Stimulated activated CD4-positive, alpha-beta T cell treated with anti-CD3 and anti-CD28 coated beads, TNF-alpha, amount 100 ng/mL, for 1 hour (primary cell): ENCODE data around the gene COX18.
A peak's percentile ranks its signal among the peaks of the same experiment; 100 is the strongest.

Experiments used
- DNase-seq, 3 donors: peaks; one replicate each; pipeline ENCODE4 v3.0.0-alpha.2; 2020; ENCODE audit warnings: low read depth in 3 of 3, low spot score in 1 of 3

Gene COX18

GRCh38 chr4:73069338-73070073, at the start of gene COX18:
Gene COX18 (minus strand): TSS chr4:73069716. CDS start chr4:73069649, 67 bp downstream.
- DNase-seq, result peak; percentile 87 to 89 (median 89)

- no peak for DNase-seq
Observed at GRCh38 chr4:73109493-73109892, 40.0 kb upstream of the COX18 start.

GRCh38 chr4:73104695-73105094, 35.2 kb upstream of the COX18 start:
- DNase-seq, result no peak

DNA sequence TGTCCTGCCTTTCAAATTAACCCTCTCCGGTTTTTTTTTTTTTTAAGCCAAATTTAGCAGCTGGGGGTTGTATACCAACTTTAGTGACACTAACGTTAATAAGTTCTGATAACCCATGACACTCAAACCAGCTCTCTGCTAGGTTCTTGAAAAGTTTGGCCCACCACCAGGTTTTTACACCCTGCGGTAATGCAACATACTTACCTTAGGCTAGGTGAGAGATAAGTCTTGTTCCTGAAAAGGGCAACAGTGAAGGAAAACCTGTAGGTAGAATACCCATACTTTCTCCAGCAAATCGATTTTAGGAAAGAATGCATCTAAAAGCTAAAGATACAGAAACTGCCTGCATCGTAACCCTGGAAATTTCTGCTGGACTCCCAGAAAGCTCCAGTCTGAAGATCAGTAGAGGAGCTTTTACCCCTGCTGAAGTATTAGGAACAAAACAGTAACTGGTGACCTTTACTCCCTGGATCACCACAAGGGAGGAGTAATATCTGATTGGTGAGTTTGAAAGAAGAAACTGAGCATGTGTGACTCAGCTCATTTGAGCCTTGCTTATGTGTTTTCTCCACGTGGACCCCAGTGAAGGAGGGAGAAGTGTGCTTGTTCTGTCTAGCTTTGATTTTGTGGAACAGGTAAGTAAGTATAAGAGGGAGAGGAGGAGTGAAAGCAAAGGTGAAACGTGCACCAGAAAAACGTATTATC, 34.4 kb upstream of the COX18 start:
- DNase-seq, result no peak

DNA sequence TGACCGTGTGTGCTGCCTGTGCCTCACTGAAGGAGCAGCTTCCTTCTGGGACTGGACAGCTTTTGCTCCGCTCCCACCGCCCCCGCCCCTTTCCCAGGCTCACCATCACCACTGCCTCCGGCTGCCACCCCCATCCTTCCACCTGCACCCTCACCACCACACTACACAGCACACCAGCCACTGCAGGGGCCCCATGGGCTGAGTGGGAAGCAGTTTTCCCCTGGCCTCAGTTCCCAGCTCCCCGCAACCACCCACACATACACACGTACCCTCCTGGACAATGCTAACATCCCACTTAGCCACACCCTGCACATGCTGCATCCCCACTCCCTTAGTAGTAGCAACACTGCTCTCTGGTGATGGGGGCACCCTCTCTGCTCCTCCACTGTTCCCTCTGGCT, 29.6 kb upstream of the COX18 start:
- DNase-seq, result no peak

DNA sequence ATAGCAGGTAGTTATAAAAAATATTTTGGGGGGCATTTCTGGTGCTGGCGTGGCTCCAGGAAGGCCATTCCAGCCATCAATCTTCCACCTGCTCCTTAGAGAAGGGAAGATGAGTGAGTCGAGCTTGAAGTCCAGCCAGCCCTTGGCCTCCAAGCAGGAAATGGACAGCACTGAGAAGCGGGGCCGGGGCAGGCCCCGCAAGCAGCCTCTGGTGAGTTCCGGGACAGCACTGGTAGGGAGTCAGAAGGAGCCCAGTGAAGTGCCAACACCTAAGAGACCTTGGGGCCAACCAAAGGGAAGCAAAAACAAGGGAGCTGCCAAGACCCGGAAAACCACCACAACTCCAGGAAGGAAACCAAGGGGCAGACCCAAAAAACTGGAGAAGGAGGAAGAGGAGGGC, 29.2 kb upstream of the COX18 start:
- DNase-seq, result no peak

DNA sequence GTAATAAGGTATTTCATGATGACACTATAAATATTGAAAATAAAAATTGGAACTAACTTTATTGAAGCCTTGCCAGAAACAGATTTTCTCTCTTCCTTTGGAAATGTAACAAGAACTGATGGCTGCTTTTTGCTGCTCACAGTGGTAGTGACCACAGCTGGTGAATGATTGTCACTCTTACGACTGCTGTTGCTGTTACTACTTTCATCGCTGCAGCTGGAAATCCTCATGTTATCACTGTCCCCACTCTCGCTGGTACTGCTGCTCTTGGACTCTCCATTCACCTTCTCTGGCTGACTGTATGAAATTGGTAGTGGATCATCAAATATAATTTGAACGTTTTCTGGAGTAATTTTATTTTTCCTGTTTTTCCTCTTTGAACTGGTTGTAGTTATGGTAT, 28.5 kb upstream of the COX18 start:
- DNase-seq, result no peak

DNA sequence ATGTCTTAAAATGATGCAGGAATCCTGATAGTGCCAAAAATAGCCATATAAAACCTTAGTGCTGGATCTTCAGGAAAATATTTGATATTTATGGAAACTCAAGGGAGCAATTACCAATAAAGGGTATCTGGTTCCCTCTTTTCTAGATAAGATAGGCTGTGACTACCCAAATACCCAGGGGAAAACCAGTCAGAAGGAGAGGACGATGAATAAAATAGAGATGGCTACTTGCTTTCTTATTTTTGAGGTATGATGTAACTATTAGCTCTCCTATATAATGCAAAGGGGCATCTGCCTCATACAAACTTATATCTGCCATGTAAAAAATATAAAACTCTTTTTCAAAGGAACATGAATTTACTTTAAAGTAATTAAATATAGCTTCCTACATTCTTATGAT, 23.4 kb upstream of the COX18 start:
- DNase-seq, result no peak

GRCh38 chr4:73090738-73091137, 21.2 kb upstream of the COX18 start:
- DNase-seq, result no peak

DNA sequence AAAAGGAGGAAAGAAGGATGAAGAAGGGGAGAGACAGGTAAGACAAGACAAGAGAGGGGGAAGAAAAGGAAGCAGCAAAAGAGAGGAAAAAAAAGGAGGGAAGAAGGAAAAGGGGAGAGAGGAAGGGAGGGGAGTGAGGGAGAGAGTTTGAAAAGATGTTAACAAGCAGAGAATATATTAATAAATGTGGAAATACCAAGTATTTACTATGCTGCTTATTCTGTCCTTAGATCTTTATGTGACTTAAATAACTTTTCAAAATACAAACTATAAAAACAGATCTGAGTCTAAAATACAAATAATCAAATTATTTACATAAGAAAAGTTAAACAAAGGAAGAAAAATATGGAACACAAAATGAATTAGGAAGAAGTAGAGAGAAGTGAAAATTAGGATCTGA, 18.4 kb upstream of the COX18 start:
- DNase-seq, result no peak

GRCh38 chr4:73086095-73086868, 16.8 kb upstream of the COX18 start:
- DNase-seq, result no peak

- no peak for DNase-seq
Observed at GRCh38 chr4:73080789-73081188, 11.3 kb upstream of the COX18 start.

DNA sequence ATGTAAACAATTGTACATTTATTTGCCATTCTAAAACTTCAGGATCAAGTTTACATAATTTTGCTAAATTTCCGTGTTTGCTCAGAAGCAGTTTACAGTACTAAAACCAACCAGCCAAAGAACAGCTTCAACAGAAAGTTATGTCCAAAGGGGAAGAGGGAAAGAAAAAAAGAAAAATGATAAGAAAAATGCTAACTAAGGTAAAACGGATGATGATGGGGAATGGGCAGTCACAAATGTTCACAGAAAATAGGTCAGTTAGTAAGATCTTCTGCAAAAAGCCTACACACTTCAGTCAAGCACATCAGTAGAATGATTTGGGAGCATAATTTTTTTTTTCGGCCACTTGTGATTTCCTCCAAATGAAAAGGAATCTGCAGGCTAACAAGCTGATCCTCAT, 6.3 kb upstream of the COX18 start:
- no peak for DNase-seq

- DNase-seq, result no peak
Observed at GRCh38 chr4:73070074-73070390, 516 bp upstream of the COX18 start.

- DNase-seq, result no peak
Observed at GRCh38 chr4:73068491-73069337, 802 bp downstream of the COX18 start.

GRCh38 chr4:73067971-73068394, 1.5 kb downstream of the COX18 start:
- no peak for DNase-seq

DNA sequence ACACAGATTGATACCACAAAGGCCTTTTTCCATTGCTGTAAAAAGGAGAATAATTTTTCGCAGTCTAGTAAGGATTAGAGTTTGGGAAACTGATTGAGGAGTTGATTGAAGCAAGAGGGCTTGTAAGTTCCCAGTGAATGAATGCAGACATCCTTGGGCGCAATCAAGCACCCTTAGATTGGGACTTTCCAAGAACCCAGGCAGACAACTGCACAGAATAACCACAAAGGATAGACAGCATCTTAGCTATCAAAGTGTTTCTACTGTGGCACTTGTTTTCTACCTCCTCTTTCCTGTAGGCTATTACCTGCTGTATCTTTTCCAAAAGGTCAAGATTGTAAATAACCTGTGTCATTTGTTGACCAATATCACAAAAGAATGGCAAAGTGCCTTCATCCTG, 2.6 kb downstream of the COX18 start:
- no peak for DNase-seq

GRCh38 chr4:73066445-73066844, 3.1 kb downstream of the COX18 start:
- no peak for DNase-seq

- no peak for DNase-seq
Observed at GRCh38 chr4:73064536-73064935, 5.0 kb downstream of the COX18 start.

DNA sequence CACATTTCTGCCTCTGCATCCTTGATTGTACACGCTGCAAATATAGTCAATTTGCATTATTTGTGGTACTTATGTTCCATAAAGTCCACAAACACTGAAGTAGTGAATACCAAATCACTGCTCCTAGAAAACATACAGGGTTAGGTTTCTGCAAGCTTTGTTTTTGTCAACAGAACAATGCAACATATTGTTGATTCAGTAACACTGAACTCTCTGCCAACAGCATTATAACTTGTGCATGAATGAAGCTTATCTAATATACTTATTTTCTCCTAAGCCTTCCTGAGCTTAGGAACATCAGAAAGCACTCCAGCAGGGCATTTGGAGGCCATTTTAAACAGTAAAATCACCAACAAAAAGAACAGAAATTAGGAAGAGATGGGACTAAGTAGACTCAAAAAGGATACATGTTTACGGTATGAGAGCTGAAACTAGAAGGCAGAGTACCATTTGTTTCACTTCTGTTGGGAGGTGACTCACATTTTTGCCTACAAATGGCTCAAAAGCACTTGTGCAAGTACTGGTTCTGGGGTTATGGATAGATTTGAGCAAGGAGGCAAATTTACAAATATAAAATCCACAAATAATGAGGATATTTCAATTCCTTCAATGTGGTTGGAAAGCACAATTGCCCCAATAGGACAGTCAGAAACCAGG, 14.1 kb downstream of the COX18 start:
- no peak for DNase-seq

- DNase-seq, result no peak
Observed at GRCh38 chr4:73053974-73054480, 15.5 kb downstream of the COX18 start.
